DND-41 (cell line): ENCODE data around the gene TIRAP.

Experiments used
- ATAC-seq: fragments of 200-7000 bp; cut with Tn5 transposase; 3 replicates; pipeline ENCODE4 v1.9.1; 2021; ENCODE audit warnings: low read depth; ENCODE audit not compliant: insufficient read depth
- DNase-seq: peaks from one replicate; pipeline ENCODE4 v3.0.0-alpha.2; 2020
- H2AFZ ChIP-seq: 2 replicates; pipeline ENCODE4 v1.6.0; 2012; ENCODE audit warnings: low read depth, low read length
- H3K27ac ChIP-seq: 2 replicates; pipeline ENCODE4 v1.5.1; 2012; ENCODE audit warnings: low read length, inconsistent platforms
- H3K27me3 ChIP-seq: fragments of 200-600 bp; sonication (generic); 2 replicates; pipeline ENCODE4 v1.6.0; 2012; ENCODE audit warnings: low read length, mild to moderate bottlenecking, inconsistent platforms; ENCODE audit not compliant: insufficient read depth, poor library complexity
- H3K36me3 ChIP-seq: 2 replicates; pipeline ENCODE4 v1.5.1; 2012; ENCODE audit warnings: low read length, inconsistent platforms; ENCODE audit not compliant: insufficient read depth
- H3K4me1 ChIP-seq: 2 replicates; pipeline ENCODE4 v1.5.1; 2012; ENCODE audit warnings: mild to moderate bottlenecking, low read length; ENCODE audit not compliant: insufficient read depth
- H3K4me2 ChIP-seq: 2 replicates; pipeline ENCODE4 v1.6.0; 2012; ENCODE audit warnings: mild to moderate bottlenecking, moderate library complexity, low read length, inconsistent platforms; ENCODE audit not compliant: insufficient read depth
- H3K4me3 ChIP-seq, 2 experiments: fragments of 200-600 bp in 1 of 2; shearing (Covaris generic) in 1 of 2; 2 replicates each; pipeline ENCODE4 v1.5.1; 2012 to 2016; ENCODE audit warnings: inconsistent platforms in 2 of 2, low read length in 2 of 2, mild to moderate bottlenecking in 2 of 2, low read depth in 1 of 2, moderate library complexity in 1 of 2
- H3K79me2 ChIP-seq: 2 replicates; pipeline ENCODE4 v1.6.0; 2012; ENCODE audit warnings: low read length, inconsistent platforms; ENCODE audit not compliant: insufficient read depth
- H3K9ac ChIP-seq: 2 replicates; pipeline ENCODE4 v1.6.0; 2012; ENCODE audit warnings: low read depth, mild to moderate bottlenecking, inconsistent platforms, low read length, moderate library complexity
- H3K9me3 ChIP-seq: 2 replicates; pipeline ENCODE4 v1.5.1; 2012; ENCODE audit warnings: low read length, moderate library complexity, mild to moderate bottlenecking, inconsistent platforms; ENCODE audit not compliant: insufficient read depth, severe bottlenecking
- H4K20me1 ChIP-seq: 2 replicates; pipeline ENCODE4 v1.6.0; 2012; ENCODE audit warnings: low read length; ENCODE audit not compliant: insufficient read depth
- CTCF ChIP-seq: IDR thresholded peaks from 2 replicates; pipeline ENCODE4 v1.5.1; 2012; ENCODE audit warnings: borderline replicate concordance, low read length, moderate library complexity, mild to moderate bottlenecking; ENCODE audit not compliant: poor library complexity, severe bottlenecking; ENCODE audit errors: extremely low read depth
- EZH2 ChIP-seq: IDR thresholded peaks from 3 replicates; pipeline ENCODE4 v1.6.1; 2012; ENCODE audit warnings: borderline replicate concordance, low read depth, mild to moderate bottlenecking, moderate library complexity, low read length, inconsistent platforms; ENCODE audit not compliant: severe bottlenecking

TIRAP gene

GRCh38 chr11:126334659-126335462, 52.0 kb downstream of the TIRAP start:
- Histone ChIP-seq H3K36me3 (peaks cover 44% of the 10 kb centered on the region), H3K79me2 (no peaks in the 10 kb centered on the region), H3K27me3 (no peaks in the 10 kb centered on the region), H3K27ac (no peak overlapping the region), H3K9ac (no peak overlapping the region), H3K9me3 (no peaks in the 10 kb centered on the region), H4K20me1 (peaks cover 2% of the 10 kb centered on the region; the same call in 1 of the 2 replicates), H3K4me2 (no peak overlapping the region), H3K4me1 (no peaks in the 10 kb centered on the region), H2AFZ (no peak overlapping the region), H3K4me3 (no peak overlapping the region)
- TF ChIP-seq EZH2 = no peak
- no peak for TF ChIP-seq CTCF
- DNase-seq = no peak
- ATAC-seq = no peak

GRCh38 chr11:126335463-126335760, 52.5 kb downstream of the TIRAP start:
- Histone ChIP-seq H3K27ac (no peak overlapping the region), H3K27me3 (no peaks in the 10 kb centered on the region), H3K4me2 (no peak overlapping the region), H4K20me1 (peaks cover 2% of the 10 kb centered on the region; the same call in 1 of the 2 replicates), H3K79me2 (no peaks in the 10 kb centered on the region), H3K9me3 (no peaks in the 10 kb centered on the region), H3K36me3 (peaks cover 50% of the 10 kb centered on the region), H2AFZ (no peak overlapping the region), H3K4me1 (no peaks in the 10 kb centered on the region), H3K4me3 (no peak overlapping the region), H3K9ac (no peak overlapping the region)
- no peak for TF ChIP-seq CTCF
- no peak for TF ChIP-seq EZH2
- DNase-seq = no peak
- no peak for ATAC-seq

GRCh38 chr11:126336138-126336541, 53.2 kb downstream of the TIRAP start:
- no peak overlapping the region for H3K4me2 ChIP-seq
- H3K36me3 ChIP-seq = peaks cover 55% of the 10 kb centered on the region
- no peak overlapping the region for H3K9ac ChIP-seq
- H3K9me3 ChIP-seq = no peaks in the 10 kb centered on the region
- no peak for TF ChIP-seq CTCF
- no peak for TF ChIP-seq EZH2
- no peaks in the 10 kb centered on the region for H3K79me2 ChIP-seq
- ATAC-seq (peak; percentile 71), DNase-seq (peak; percentile 32)
- peaks cover 2% of the 10 kb centered on the region; the same call in 1 of the 2 replicates for H4K20me1 ChIP-seq
- no peaks in the 10 kb centered on the region for H3K27me3 ChIP-seq
- peak overlapping the region; percentile 23; the same call in 1 of the 2 replicates for H3K27ac ChIP-seq
- no peak overlapping the region for H2AFZ ChIP-seq
- H3K4me3 ChIP-seq = no peak overlapping the region
- no peaks in the 10 kb centered on the region for H3K4me1 ChIP-seq
